Fibroblast of skin of right biceps (primary cell): ENCODE measurements around the gene S100A5.
"Not testable (repeated sequence)": the region's sequence is repeated elsewhere in the genome, so short reads cannot be mapped to it uniquely, and the experiment has no call there.

Experiments
- DNase-seq: peaks from one replicate; pipeline ENCODE4 v3.0.0-alpha.2; 2013

S100A5 gene

DNA sequence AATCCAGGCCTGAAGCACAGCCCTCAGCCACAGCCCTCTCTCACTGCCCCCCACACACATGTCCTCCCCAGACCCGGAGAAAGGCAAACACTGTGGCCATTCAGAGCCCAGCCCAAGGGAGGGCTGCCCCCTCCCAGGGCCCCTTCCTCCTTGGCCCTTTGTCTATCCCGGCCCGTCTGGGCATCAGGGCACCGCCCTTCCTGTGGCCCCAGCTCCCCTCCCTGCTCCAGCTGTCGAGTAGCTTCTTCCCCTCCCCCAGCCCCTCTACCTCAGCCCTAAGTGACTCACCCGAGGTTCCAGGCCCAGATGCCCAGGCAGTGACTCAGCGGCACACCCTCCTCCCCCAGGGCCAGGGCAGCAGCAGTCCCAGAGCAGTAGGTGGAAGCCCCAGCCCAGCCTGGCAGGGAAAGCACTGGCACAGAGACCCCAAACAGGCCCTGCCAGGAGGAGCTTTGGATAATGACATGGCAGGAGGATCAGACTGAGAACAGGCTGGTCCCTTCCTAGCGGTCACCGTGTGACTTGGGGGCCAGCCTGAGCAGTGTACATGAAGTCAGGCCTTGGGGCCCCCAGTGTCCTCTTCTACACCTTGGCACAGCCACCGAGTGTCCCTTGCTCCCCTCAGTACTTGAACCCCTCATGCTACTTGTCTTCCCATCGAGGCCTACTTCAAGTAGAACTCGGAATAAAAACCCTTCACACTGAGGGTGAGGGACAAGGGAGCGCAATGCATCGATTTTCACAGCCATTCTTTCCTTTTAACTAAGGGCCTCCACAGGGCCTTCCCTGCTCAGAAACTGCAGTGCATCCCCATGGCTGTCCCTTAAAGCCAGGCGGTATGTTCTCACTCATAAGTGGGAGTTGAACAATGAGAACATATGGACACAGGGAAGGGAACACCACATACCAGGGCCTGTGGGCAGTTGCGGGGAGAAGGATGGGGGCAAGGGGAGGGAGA, 26.0 kb upstream of the S100A5 start:
- DNase-seq: peak; percentile 99

DNA sequence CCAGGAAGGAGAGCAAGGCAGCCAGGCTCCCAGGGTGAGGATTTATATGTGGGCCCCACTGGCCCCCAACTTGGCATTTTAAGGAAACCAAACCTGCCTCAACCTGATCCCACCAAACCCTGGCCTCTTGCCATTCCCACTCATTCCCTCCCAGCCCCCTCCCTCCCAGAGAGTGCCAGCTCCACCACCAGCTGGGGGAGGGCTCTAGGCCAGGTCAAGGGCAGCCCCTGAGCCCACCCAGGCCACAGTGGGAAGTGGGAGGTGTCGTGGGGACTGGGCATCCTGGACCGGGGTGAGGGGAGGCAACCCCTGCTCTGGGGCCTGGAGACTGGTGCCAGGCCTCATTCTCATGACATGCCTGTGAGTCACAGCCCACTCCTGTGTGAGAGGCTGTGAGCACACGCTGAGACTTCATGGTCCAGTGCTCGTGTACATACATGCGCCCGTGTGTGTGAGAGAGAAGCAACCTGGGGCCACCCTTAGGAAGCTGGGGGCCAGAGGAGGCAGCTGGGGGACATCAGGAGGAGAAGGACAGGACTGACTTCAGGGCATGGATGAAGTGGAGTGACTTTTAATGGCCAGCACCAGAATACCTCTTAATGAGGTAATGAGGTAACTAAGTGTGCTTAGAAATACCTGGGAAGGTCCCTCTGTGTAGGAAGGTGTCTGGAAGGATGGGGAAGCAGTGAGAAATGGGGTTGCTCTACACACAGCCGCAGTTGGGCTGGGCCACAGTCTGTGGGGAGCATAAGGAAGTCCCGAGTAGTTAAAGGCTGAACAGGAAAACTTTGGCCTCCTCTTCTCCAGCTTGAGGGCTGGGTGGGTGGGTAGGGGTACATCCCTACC, 25.0 kb upstream of the S100A5 start, which contains the start of gene S100A2:
Gene S100A2 (minus strand): TSS at position 316 of the 846 bp plus-strand sequence. CDS start 1,967 bp downstream, outside the sequence.
- peak; percentile 94 for DNase-seq

DNA sequence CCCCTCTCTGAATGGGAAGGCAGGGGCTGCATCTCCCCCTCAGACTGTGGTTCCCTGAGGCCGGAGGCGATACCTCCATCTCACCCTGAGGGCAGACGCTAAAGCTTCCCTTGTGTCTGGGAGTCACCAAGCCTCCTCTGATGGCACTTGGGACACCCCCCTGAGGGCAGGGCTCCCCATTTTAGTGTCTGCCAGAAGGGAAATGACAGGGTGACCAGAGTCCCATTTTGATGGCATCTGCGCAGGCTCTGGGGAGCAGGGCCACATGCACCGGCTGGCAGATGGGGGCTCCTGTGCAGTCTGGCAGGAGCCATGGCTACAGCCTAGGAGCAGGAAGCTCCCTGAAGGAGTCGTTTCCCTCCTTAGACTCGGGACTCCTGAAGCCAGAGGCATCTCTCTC, 23.3 kb upstream of the S100A5 start:
- no peak for DNase-seq

DNA sequence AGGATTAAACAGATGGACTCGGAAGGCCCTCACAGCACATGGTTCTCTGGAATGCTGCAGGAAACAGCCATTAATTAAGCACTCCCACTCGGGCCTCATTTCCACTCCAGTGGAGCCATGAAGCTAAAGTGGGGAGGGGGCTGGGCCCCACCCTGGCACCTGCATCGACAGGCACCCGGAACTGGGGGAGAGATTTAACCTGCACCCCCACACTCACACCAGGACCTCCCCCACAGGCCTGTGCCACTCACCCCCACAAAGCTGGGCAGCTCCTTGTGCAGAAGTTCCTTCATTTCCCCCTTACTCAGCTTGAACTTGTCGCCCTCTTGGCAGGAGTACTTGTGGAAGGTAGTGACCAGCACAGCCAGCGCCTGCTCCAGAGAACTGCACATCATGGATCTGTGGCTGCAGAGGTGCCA, 22.8 kb upstream of the S100A5 start:
- DNase-seq: no peak

DNA sequence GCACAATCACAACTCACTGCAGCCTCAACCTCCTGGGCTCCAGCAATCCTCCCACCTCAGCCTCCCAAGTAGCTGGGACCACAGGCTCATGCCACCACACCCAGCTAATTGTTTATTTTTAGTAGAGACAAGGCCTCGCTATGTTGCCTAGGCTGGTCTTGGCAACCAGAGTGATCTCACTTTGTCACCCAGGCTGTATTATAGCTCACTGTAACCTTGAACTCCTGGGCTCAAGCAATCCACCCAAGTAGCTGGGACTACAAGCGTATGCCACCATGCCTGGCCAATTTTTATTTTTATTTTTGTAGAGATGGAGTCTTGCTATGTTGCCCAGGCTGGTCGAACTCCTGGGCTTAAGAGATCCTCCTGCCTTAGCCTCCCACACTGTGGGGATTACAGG, 21.3 kb upstream of the S100A5 start:
- DNase-seq: not testable (repeated sequence)

DNA sequence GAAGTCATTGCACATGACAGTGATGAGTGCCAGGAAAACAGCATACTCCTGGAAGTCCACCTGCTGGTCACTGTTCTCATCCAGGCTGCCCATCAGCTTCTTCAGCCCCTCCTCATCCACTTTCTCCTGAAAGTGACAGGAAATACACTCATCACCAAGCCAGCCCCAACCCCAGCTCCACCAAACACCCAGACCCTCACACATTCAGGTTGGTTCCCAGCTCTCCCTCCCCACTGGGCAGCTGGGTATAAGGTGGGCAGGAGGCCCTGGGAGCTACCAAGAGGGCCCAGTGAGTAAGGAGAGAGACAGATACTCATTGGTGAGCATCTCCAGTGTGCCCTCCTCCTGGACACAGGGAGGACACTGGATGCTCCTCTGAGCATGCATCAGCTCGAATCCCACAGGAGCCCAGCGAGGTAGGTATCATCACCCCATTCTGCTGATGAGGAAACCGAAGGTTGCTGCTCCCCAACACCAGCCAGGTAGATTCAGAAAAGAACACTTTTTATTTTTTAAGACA, 20.8 kb upstream of the S100A5 start:
- no peak for DNase-seq

DNA sequence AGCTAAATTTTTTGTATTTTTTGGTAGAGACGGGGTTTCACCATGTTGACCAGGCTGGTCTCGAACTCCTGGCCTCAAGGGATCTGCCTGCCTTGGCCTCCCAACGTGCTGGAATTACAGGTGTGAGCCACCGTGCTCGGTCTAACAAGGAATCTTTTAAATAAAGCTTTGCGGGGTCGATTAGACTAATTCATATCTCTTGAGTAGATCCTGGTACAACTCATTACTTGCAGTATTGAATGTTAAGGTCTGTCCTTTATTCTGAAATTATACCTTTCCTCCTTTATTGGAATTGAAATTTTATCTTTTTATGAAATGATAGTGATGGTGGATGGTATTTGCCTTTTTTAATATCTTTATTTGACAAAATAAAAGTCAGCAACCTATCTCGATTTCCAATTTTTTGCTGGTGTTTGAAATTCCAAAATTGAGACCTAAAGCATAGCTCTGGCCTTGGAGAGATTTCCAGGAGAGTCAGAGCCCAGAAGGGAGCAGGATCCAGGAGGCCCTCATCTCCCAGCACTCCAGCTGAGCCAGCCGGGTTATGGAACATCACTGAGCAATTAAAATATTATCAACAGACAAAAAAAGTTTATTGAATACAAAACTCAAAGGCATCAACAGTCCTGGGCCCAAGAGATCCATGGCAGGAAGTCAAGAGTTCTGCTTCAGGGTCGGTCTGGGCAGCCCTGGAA, 20.2 kb upstream of the S100A5 start:
- DNase-seq: no peak

DNA sequence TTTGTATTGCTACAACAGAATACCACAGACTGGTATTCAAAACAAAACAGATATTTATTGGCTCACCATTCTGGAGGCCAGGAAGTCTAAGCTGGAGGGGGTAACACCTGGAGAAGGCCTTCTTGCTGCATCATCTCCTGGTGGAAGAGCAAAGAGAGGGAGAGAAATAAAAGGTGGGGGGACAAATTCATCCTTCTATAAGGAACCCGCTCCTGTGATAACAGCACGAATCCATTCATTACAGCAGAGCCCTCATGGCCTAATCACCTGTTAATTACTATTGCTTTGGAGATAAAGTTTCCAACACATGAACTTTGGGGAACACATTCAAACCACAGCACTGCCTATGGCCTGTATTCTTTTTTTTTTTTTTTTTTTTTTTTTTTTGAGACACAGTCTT, 19.5 kb upstream of the S100A5 start:
- DNase-seq: no peak

DNA sequence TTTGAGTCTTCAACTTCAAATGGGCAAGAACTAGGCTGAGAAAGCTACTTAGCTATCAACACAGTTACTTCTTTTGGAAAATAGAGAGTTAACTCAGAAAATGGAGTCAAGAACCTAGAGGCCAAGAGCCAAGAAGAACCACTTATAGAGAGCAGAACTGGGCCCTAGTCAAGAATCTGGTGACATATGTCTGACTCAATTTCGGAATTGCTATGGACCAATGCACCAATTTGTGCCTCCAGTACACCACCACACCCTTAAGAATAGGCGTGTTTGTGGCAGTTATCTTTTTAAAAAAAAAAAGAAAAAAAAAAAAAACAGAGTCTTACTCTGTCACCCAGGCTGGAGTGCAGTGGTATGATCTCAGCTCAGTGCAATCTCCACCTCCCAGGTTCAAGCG, 17.1 kb upstream of the S100A5 start:
- DNase-seq: no peak

DNA sequence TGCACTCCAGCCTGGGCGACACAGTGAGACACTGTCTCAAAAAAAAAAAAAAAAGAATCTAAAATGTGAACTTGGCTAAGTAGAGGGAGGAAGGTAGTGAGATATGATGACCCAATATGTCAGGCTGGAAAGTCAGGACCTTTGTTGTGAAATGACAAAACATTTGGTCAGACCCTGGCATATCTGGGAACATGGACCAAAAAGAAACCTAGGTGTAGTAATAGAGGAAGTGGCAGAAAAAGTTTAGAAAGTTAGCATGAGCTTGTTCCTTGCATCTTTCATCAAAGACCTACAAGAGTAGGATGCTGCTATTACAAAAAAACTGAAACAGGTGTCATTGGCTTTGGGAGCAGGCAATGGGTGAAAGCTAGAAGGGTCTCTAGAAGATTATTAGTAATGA, 15.6 kb upstream of the S100A5 start:
- no peak for DNase-seq

DNA sequence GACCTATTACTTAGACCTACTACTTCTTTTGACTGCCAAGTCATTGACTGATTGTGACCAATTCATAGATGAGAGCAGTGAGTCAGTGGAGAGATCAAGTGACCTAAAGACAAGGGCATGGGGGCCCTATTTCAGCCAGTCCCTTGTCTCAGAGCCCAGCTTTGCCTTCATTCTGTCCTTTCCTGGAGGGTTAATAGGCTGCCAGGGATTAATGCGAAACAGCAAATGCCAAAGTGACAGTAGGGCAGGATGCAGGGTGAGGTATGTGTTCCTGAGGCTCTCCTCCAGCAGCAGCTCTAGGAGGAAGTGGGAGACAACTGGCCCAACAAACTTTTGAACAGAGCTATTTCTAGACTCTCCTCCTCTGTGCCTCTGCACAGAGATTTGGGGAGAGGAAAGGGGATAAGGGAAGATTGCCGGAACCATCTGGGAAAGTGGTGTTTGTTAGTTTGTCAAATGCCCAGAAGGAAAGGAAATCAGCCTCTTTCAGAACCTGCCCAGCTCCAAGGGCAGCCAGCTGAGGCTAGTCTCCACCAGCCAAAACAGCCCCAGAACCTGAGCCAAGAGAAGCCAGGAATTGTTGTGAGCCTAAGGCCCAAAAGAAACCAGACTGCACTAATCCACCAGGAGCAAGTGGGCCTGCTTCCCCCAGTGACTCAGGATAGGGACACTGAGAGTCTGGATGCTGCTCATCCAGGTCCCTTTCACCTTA, 13.3 kb upstream of the S100A5 start:
- peak; percentile 17 for DNase-seq

DNA sequence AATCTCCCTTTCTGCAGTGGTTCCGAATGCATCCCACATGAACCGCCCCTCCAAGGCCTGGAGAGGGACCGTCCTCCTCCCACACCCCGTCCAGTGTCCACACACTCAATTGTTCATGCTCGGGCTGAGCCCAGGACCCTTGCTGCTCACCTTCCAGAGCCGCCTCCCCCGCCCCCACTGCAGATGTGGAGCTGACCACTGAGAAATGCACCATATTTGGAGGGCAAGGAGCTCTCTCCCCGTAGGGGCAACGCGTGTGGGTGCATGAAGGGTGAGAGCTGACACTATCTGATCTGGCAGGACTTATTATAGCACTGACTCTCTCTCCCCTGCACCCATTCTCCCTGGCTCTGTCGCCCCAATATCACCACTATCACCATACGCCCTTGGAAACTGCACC, 12.4 kb upstream of the S100A5 start:
- no peak for DNase-seq

DNA sequence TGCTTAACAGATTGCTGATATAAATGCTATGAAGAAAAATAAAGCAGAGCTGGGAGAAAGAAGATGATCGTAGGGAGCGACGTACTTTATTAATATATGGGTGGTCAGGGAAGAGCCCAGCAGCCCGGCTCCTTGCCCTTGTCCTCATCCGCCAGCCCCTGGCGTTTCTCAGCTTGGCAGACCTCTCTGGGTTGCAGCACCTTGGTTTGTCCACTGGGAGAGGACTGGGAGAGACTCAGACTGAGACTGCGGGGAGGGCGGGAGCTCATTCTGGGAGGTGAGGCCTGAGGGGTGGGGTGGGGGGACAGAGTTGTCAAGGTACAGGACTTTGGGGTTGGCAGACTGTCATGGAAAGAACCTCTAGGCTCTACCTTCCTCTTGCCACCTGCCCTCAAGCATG, 11.6 kb upstream of the S100A5 start:
- DNase-seq: no peak

DNA sequence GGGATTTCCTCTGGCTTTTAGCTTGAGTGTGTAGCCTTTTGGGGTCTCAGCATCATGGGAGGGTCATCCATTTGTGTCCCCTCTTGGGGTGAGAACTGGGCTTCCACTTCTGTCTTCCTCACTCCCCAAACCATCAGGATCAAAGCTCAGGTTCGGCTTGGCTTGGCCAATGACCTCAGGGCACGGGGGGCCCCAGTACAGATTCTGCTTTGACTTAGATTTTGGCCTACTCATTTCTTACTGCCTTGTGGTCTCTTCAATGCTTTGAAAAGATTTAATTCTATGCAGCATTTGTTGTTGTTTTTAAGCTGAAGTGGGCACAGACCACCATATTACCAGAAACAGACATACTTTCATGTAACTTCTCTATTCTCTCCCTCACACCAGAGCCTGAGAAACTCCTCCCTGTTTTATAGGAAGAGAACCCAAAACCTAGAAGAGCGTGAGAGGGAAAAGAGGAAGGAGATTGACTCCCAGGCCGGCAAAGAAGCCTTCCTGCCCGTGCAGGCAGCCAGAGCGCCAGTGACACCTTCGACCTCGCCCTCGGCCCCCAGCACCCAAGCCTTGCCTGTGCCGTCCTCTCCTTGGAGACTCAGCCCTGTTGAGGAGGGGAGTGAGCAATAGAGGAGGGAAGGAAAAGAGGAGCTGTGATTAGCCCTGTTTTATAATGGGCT, 10.2 kb upstream of the S100A5 start:
- no peak for DNase-seq

DNA sequence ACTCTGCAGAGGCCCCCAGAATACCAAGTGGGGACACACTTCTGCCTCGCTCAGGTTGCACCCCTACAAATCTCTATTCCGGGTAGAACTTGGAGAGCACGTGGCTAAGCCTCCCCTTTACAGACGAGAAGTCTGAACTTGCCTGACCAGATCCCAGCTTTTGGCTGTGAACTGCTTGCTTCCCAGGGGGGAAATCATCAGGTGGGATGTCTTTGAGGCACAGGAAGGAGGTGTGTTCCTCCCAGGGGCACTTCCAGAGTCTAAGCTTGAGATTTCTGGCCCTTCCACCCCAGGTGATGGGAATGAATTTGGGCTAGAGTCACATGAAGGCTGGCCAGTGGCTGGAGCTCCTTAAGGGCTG, 9.6 kb upstream of the S100A5 start:
- no peak for DNase-seq

DNA sequence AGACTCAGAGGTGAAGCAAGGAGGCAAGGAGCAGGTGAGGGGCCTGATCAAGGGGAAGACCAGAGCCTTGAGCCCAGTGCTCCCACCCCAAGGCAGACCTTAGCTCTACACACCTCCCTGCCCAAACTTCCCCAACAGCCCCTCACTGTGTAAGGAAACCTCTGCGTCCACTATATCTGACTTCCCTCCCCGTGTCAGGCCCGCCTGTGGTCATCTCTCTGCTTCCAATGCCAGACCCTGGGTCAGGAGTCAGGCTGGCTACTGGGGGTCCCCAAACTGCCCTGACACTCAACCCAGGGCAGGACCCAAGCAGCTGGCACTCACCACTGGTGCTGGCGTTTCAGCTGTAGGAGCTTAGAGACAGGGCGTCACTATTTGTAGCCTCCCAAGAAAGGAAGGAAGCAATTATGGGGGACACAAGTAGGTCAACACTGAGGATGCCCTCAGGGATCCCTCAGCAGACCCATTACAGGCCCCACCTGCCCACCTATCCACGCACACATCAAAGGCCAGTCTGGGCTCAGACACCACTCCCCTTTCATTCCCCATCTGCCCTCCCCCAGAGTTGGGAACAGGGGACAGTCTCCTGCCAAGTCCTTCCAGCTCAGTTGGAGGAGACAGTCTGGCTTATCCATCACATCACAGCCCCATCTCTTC, 9.1 kb upstream of the S100A5 start:
- DNase-seq: no peak

DNA sequence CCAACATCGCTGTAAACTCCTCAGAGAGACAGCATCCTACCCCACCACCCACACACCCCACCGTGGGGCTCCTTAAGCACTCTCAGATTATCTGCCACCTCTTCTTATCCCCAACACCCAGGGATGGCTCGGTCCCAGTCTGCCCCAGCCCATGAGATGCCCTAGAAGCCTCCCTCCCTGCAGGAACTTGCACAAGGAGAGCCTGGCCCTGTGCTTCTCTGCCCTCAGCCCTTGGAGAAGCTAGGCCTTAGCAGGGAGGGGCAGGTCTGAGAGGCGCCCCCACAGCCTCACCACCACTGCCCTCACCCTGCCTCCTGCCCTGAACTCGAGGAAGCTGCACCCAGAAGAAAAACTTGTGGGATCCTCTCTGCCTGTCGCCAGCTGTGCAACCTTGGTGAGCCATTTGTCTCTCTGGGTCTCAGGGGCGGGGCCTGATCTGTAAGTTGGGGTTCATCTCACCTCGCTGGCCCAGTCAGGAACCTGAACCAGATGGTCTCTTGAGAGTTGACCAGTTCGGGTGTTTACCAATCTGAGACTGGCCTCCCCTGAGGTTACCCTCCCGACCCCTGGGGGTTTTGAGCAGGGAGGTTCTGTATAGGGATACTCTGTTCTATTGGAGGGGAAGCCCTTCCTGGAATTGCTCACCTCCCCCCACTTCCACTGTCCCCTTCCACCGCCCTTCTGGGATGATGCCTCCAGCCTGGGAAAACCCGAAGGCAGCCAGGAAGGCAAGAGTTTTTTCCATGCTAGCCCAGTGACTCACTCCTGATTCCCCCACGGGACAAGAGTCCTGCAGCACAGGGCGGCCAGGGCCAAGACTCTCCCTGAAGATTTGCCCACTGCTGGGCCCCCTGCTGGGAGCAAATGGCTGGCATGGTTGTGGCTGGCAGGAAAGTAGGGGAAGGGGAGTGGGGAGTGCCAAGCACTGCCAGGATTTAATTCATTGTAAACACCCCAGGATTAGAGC, 8.3 kb upstream of the S100A5 start, which contains the start of gene S100A3:
Gene S100A3 (minus strand): TSS at position 537 of the 967 bp plus-strand sequence. CDS start 773 bp downstream, outside the sequence.
- peak; percentile 95 for DNase-seq

DNA sequence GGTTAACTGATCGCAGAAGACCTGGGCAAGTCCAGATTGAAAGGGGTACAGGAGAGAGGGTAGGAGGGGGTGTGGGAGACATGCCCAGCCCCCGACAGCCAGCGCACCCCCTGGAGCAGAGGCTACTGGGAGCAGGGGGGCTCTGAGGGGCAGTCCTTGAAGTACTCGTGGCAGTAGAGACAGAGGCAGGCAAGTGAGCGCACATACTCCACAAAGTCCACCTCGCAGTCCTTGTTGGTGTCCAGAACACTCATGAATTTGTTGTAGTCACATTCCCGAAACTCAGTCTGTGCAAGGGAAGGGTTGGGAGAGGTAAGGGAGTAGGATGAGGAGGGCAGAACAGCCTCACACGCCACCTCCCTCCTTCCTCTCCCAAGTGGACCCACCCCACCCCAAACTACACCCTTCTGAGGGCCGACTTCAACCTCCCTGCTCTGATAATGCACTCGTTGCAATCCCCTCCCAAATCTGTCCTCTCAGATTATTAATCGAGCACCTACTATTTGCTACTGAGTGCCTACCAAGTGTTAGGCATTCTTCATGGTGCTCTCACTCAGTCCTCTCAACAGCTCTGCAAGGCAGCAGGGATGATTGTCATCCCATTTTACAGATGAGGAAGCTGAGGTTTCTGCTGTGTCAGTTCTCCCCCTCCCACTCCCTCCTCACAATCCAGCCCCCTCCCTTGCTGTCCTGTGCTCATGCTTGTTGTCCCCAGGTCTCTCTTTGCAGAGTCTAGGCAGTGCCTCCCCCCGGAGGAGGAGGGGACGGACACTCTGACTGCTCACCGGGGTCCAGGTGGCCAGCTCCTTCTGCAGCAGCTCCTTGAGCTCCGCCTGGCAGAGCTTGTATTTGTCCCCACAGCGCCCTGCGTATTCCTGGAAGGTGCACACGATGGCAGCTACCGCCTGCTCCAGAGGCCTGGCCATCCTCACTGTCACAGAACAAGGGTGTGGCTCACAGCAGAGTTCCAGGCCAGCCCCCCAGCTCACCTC, 7.1 kb upstream of the S100A5 start:
- no peak for DNase-seq
